Measurements from ENCODE around the gene BBX. TPM values are rescaled to one million over a fixed set of nuclear protein-coding genes. Genes with fewer than 3 reads are reported as not detected.

BBX gene
- total RNA-seq, 1 experiment from 2014 or later, result 66.8 TPM

GRCh38 chr3:107682580-107682979, 159.8 kb downstream of the BBX start:
- ATAC-seq, result no peak
- intact Hi-C loops (cut with micrococcal nuclease), result no loop called here
- CTCF ChIA-PET, result no interaction called here

GRCh38 chr3:107683447-107683846, 160.7 kb downstream of the BBX start:
- ChIA-PET POLR2A (ENCODE audit: unreplicated experiment) (no interaction called here), CTCF (no interaction called here)
- H3K4me1 ChIP-seq (ENCODE audit: insufficient read depth, low read length), result no peaks in the 10 kb centered on the region
- TF ChIP-seq CTCF (conservative IDR thresholded peaks at IDR 0.05; ENCODE audit: low read depth, low read length) (no peak), EZH2phosphoT487 (IDR thresholded peaks at IDR 0.05; ENCODE audit: borderline replicate concordance, low read length) (no peak), EZH2 (IDR thresholded peaks at IDR 0.05; ENCODE audit: low read length, unreplicated experiment) (no peak)
- no peak overlapping the region for H3K4me3 ChIP-seq (ENCODE audit: low read length)
- no peaks in the 10 kb centered on the region for H3K9me3 ChIP-seq (ENCODE audit: low read length)
- no peaks in the 10 kb centered on the region for H3K79me2 ChIP-seq (ENCODE audit: low read length)
- no TSS peak for BruUV-seq (replicated peaks)
- no peaks in the 10 kb centered on the region for H3K27me3 ChIP-seq (ENCODE audit: low read length)
- H3K4me2 ChIP-seq (ENCODE audit: low read length), result no peak overlapping the region
- no peaks in the 10 kb centered on the region for H3F3A ChIP-seq (ENCODE audit: low read length, unreplicated experiment)
- H3K36me3 ChIP-seq (ENCODE audit: low read depth, low read length), result no peaks in the 10 kb centered on the region
- H3K9me2 ChIP-seq (replicated peaks; ENCODE audit: low read length), result no peaks in the 10 kb centered on the region
- no peak for ATAC-seq
- H3K9ac ChIP-seq (ENCODE audit: low read length), result no peak overlapping the region
- H2AFZ ChIP-seq (ENCODE audit: low read length), result no peak overlapping the region
- H3K27ac ChIP-seq (ENCODE audit: low read length), result no peak overlapping the region
- intact Hi-C loops (cut with micrococcal nuclease), result no loop called here
- H4K20me1 ChIP-seq (ENCODE audit: low read length), result no peaks in the 10 kb centered on the region; the same call in 1 of the 2 replicates
- no peak for DNase-seq

More at GRCh38 chr3:107682580-107682979, 159.8 kb downstream of the BBX start:
- H3K79me2 ChIP-seq (ENCODE audit: low read length), result no peaks in the 10 kb centered on the region
- H2AFZ ChIP-seq (ENCODE audit: low read length), result no peak overlapping the region
- H4K20me1 ChIP-seq (ENCODE audit: low read length), result no peaks in the 10 kb centered on the region; the same call in 1 of the 2 replicates
- H3K9ac ChIP-seq (ENCODE audit: low read length), result no peak overlapping the region
- no peak overlapping the region for H3K4me3 ChIP-seq (ENCODE audit: low read length)
- H3K4me1 ChIP-seq (ENCODE audit: insufficient read depth, low read length), result no peaks in the 10 kb centered on the region
- no peak for DNase-seq
- no TSS peak for BruUV-seq (replicated peaks)
- POLR2A ChIA-PET (ENCODE audit: unreplicated experiment), result no interaction called here
- no peak overlapping the region for H3K27ac ChIP-seq (ENCODE audit: low read length)
- H3F3A ChIP-seq (ENCODE audit: low read length, unreplicated experiment), result no peaks in the 10 kb centered on the region
- TF ChIP-seq EZH2phosphoT487 (IDR thresholded peaks at IDR 0.05; ENCODE audit: borderline replicate concordance, low read length) (no peak), EZH2 (IDR thresholded peaks at IDR 0.05; ENCODE audit: low read length, unreplicated experiment) (no peak), CTCF (conservative IDR thresholded peaks at IDR 0.05; ENCODE audit: low read depth, low read length) (no peak)
- H3K9me3 ChIP-seq (ENCODE audit: low read length), result no peaks in the 10 kb centered on the region
- no peak overlapping the region for H3K4me2 ChIP-seq (ENCODE audit: low read length)
- H3K27me3 ChIP-seq (ENCODE audit: low read length), result no peaks in the 10 kb centered on the region
- H3K36me3 ChIP-seq (ENCODE audit: low read depth, low read length), result no peaks in the 10 kb centered on the region
- H3K9me2 ChIP-seq (replicated peaks; ENCODE audit: low read length), result no peaks in the 10 kb centered on the region

GRCh38 chr3:107684431-107684925, 161.7 kb downstream of the BBX start:
- no peak overlapping the region for H3K27ac ChIP-seq (ENCODE audit: low read length)
- ATAC-seq (no peak), DNase-seq (no peak)
- H3F3A ChIP-seq (ENCODE audit: low read length, unreplicated experiment), result no peaks in the 10 kb centered on the region
- no peaks in the 10 kb centered on the region for H3K36me3 ChIP-seq (ENCODE audit: low read depth, low read length)
- H3K27me3 ChIP-seq (ENCODE audit: low read length), result no peaks in the 10 kb centered on the region
- no peak overlapping the region for H3K9ac ChIP-seq (ENCODE audit: low read length)
- CTCF ChIA-PET, result no interaction called here
- H3K4me2 ChIP-seq (ENCODE audit: low read length), result no peak overlapping the region
- intact Hi-C loops (cut with micrococcal nuclease), result no loop called here
- no peaks in the 10 kb centered on the region for H3K79me2 ChIP-seq (ENCODE audit: low read length)
- TF ChIP-seq EZH2 (IDR thresholded peaks at IDR 0.05; ENCODE audit: low read length, unreplicated experiment) (no peak), EZH2phosphoT487 (IDR thresholded peaks at IDR 0.05; ENCODE audit: borderline replicate concordance, low read length) (no peak), CTCF (conservative IDR thresholded peaks at IDR 0.05; ENCODE audit: low read depth, low read length) (no peak)
- no peaks in the 10 kb centered on the region for H3K9me2 ChIP-seq (replicated peaks; ENCODE audit: low read length)
- no peaks in the 10 kb centered on the region; the same call in 1 of the 2 replicates for H4K20me1 ChIP-seq (ENCODE audit: low read length)
- POLR2A ChIA-PET (ENCODE audit: unreplicated experiment), result no interaction called here
- H3K4me3 ChIP-seq (ENCODE audit: low read length), result no peak overlapping the region
- H2AFZ ChIP-seq (ENCODE audit: low read length), result no peak overlapping the region
- BruUV-seq (replicated peaks), result no TSS peak
- no peaks in the 10 kb centered on the region for H3K9me3 ChIP-seq (ENCODE audit: low read length)
- no peaks in the 10 kb centered on the region for H3K4me1 ChIP-seq (ENCODE audit: insufficient read depth, low read length)
